Fibroblast of mammary gland (primary cell): Measurements from ENCODE around the gene MRGPRG.

Source experiments
- DNase-seq: peaks from one replicate; pipeline ENCODE4 v3.0.0-alpha.2; 2010; ENCODE audit warnings: low read depth
- H3K4me3 ChIP-seq: 2 replicates; pipeline ENCODE4 v1.5.1; 2011; ENCODE audit warnings: low read depth, mild to moderate bottlenecking, low read length, moderate library complexity; ENCODE audit not compliant: control insufficient read depth
- TF ChIP-seq, protein P1 (sequence below): conservative IDR thresholded peaks from 2 replicates; pipeline ENCODE4 v1.5.1; 2011; ENCODE audit warnings: low read depth, low read length, inconsistent platforms; ENCODE audit not compliant: control insufficient read depth, insufficient read depth

MRGPRG gene

DNA sequence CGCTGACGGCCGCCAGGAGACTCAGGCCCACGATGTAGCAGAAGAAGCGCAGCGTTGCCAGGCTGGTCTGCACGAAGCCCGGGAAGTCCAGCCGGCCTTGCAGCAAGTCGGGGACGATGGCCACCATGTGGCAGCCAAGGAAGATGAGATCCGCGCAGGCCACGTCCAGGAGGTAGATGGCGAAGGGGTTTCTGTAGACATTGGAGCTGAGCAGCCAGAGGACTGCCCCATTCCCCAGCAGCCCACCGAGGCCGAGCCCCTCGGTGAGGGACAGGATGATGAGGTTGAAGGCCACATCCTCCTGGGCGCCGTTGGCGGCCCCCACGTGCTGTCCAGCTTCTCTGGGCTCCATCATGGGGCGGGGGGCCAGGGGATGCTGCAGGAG, 9.8 kb upstream of the MRGPRG start:
- TF ChIP-seq, protein P1, sequence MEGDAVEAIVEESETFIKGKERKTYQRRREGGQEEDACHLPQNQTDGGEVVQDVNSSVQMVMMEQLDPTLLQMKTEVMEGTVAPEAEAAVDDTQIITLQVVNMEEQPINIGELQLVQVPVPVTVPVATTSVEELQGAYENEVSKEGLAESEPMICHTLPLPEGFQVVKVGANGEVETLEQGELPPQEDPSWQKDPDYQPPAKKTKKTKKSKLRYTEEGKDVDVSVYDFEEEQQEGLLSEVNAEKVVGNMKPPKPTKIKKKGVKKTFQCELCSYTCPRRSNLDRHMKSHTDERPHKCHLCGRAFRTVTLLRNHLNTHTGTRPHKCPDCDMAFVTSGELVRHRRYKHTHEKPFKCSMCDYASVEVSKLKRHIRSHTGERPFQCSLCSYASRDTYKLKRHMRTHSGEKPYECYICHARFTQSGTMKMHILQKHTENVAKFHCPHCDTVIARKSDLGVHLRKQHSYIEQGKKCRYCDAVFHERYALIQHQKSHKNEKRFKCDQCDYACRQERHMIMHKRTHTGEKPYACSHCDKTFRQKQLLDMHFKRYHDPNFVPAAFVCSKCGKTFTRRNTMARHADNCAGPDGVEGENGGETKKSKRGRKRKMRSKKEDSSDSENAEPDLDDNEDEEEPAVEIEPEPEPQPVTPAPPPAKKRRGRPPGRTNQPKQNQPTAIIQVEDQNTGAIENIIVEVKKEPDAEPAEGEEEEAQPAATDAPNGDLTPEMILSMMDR, result no peak
- H3K4me3 ChIP-seq, result no peak overlapping the region
- DNase-seq, result no peak

DNA sequence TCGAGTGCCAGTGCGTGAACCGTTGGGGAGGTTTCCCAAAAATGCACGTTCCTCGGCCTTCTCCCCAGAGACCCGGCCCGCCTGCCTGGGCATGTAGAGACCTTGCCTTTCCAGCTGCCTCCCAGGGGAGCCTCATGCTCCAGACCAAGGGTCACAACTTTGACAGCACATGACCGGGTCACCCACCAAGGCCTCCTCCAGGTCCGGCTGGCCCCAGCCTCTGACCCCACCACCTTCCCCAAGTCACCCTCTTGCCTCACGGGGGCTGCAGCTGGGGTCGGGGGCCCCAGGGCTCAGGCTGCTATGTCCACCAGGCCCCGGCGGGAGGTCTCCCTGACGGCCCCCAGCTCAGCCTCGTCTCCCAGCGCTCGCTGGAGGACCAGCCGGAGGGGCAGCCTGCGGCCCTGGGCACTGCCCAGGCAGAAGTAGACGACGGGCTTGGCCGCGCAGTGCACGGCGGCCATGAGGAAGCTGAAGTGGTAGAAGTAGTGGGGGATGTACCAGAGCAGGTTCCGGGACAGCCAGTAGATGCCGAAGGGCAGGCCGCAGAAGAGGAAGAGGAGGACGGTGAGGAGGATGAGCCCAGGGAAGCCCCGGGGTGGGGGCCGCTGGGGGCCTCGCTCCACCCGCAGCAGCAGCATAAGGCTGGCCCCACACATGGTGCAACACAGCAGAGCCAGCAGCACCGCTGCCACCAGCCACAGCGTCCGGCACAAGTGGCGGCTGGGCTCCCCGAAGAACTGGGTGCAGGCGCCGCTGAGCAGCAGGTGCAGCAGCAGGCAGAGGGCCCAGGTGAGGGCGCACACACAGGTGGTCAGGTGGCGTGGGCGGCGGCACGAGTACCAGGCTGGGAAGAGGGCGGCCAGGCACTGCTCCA, 9.2 kb upstream of the MRGPRG start:
- TF ChIP-seq, protein P1, result no peak
- no peak for DNase-seq
- H3K4me3 ChIP-seq, result no peak overlapping the region

DNA sequence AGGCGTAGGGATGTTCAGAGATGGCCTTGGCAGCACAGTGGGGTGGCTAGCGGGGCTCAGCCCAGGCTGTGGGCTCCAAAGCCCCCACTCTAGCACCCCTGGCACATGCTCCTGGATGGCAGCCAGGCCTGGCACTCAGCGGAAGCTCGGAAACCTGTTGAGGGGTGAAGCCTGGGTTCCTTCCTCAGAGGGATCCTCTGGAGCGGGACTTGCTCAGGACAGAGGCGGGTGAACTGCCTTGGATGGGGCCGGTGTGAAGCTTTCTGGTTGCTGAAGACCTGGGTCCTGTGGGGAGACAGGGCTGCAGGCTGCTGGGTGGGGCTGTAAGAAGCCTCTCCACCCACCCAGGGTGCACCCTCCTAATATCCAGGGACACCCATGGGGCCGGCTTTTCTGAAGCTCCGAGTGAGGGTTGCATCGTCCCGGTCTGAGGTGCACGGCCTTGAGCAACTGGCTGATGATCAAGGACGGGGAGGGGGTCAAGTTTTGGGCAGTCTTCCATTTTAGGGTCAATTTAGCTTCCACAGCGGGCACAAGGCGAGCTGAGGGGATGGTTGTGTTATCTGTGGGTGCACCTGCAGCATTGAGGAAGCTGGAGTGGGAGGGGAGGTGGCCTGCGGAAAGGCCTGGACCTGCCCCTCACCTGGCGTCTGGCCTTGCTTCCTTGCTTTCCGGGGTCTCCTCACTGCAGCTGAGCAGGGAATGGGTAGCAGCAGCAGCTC, 8.4 kb upstream of the MRGPRG start:
- DNase-seq, result no peak
- H3K4me3 ChIP-seq, result no peak overlapping the region
- TF ChIP-seq, protein P1, result no peak

DNA sequence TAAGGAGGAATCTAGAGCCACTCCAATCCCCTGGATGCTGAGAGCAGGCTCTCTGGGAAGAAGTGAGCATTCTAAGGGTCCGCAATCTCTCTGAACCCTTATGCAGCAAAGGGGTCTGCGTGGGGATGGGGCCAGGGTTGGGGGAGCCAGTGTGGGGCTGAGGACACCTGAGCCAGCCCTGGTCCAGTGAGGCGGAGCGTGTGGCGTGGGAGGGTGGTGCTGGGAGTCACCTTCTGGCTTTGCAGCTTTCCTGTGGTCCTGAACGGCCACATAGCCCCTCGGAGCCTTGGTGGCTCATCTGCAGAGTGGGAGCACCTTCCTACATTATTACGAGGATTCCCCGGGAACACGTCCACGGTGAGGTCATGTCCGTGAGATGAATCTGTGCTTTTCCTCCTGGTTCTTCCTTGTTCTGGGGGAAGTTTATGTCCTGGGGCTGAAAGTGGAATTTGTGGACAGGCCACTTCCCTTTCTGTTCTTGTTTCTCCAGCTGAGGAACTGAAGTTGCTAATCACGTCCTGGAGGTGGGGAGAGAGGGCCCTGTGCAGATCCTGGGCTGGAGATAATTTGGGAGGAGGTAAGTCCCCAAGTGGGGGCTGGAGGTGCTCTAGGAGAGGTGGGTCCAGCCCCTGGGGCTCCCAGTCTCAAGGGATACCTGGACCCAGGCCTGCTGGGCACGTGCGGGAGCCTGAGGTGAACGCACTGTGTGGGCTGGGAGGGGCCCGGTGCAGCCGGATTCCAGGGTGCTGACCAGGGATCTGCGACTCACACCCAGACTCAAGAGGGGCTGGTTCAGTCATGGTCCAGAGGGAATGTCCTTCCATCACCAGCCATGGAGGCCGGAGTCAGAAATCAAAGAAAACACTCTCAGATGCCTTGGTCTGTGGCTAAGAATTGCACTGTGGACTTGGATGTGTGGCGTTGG, 7.5 kb upstream of the MRGPRG start:
- H3K4me3 ChIP-seq, result no peak overlapping the region
- DNase-seq, result peak; percentile 14
- TF ChIP-seq, protein P1, result no peak

DNA sequence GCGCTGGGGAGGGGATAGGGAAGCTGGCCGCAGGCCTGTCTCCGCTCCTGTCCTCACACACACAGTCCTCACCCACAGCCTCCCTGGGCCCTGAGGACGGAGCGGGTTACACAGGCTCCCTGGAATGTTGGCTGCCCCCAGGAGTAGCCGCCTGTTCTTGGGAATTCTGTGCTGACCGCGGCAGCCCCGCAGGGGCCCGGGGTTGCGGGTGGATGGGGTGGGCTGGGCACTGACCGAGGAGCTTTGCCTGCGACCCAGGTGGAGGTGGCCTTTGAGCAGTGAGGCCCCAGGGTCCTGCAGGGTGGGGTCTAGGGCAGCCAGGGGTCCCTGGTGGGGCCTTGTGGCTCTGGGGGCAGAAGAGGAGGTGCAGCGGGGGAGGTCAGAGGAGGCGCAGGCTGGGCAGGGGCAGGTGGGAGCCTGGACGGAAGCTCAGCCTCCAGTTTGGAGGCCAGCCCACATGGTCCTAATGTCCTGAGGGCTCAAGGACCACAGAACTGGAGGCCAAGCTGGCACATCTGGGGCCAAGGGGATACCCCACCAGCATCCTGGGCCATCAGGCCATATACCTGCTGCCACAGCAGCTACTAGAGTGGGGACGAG, 6.6 kb upstream of the MRGPRG start:
- DNase-seq, result no peak
- no peak overlapping the region for H3K4me3 ChIP-seq
- TF ChIP-seq, protein P1, result no peak
